SW480 (cell line): ENCODE data around the gene PRSS22.
A peak's percentile ranks its signal among the peaks of the same experiment; 100 is the strongest.

ENCODE experiments used
- DNase-seq: peaks from one replicate; pipeline ENCODE4 v3.0.0-alpha.2; 2016; ENCODE audit warnings: low spot score

PRSS22 gene

GRCh38 chr16:2881783-2882649 lies 24.0 kb upstream of the PRSS22 start:
- DNase-seq, result peak; percentile 63

GRCh38 chr16:2879854-2880508 lies 22.0 kb upstream of the PRSS22 start:
- no peak for DNase-seq

- peak; percentile 71 for DNase-seq
Observed at GRCh38 chr16:2874912-2875362, 17.0 kb upstream of the PRSS22 start.

- no peak for DNase-seq
Observed at GRCh38 chr16:2874032-2874911, 16.3 kb upstream of the PRSS22 start.

GRCh38 chr16:2871926-2872325 lies 14.0 kb upstream of the PRSS22 start:
- no peak for DNase-seq

GRCh38 chr16:2867987-2868789 lies 10.2 kb upstream of the PRSS22 start:
- DNase-seq, result peak; percentile 89

GRCh38 chr16:2867661-2867986 lies 9.7 kb upstream of the PRSS22 start:
- DNase-seq, result no peak

- DNase-seq, result peak; percentile 93
Observed at GRCh38 chr16:2866431-2866830, 8.5 kb upstream of the PRSS22 start.

- DNase-seq, result no peak
Observed at GRCh38 chr16:2865651-2866050, 7.7 kb upstream of the PRSS22 start.

GRCh38 chr16:2860826-2861567 lies 3.0 kb upstream of the PRSS22 start:
- no peak for DNase-seq

GRCh38 chr16:2859686-2860265 lies 1.8 kb upstream of the PRSS22 start:
- DNase-seq, result no peak

- DNase-seq, result peak; percentile 95
Observed at GRCh38 chr16:2858245-2859025, 465 bp upstream of the PRSS22 start.

- DNase-seq, result no peak
Observed at GRCh38 chr16:2856686-2857450, 1.1 kb downstream of the PRSS22 start.

GRCh38 chr16:2856061-2856670 lies 1.8 kb downstream of the PRSS22 start:
- DNase-seq, result peak; percentile 62

GRCh38 chr16:2855536-2855935 lies 2.4 kb downstream of the PRSS22 start:
- DNase-seq, result no peak

GRCh38 chr16:2854700-2855309 lies 3.2 kb downstream of the PRSS22 start:
- no peak for DNase-seq

GRCh38 chr16:2853531-2854073 lies 4.4 kb downstream of the PRSS22 start:
- DNase-seq, result no peak
